Nephron (organoid): ENCODE data around the gene TECR.
"Not testable (repeated sequence)": the region's sequence is repeated elsewhere in the genome, so short reads cannot be mapped to it uniquely, and the experiment has no call there.

Experiments used
- H3K27ac Mint-ChIP-seq, 3 experiments: 2 replicates each; pipeline ENCODE4 v1.8.0; 2020; ENCODE audit warnings: mixed read lengths in 3 of 3, mild to moderate bottlenecking in 2 of 3, moderate library complexity in 1 of 3
- H3K27me3 Mint-ChIP-seq: 2 replicates; pipeline ENCODE4 v1.8.0; 2021; ENCODE audit warnings: low read depth, mild to moderate bottlenecking, moderate library complexity, mixed read lengths
- H3K36me3 Mint-ChIP-seq: 2 replicates; pipeline ENCODE4 v1.8.0; 2020; ENCODE audit warnings: low read depth, mixed read lengths
- H3K4me1 Mint-ChIP-seq: 2 replicates; pipeline ENCODE4 v1.8.0; 2020; ENCODE audit warnings: mixed read lengths
- H3K4me3 Mint-ChIP-seq, 3 experiments: 2 replicates each; pipeline ENCODE4 v1.8.0; 2020; ENCODE audit warnings: mild to moderate bottlenecking in 3 of 3, mixed read lengths in 3 of 3, moderate library complexity in 2 of 3
- H3K9me3 Mint-ChIP-seq: 2 replicates; pipeline ENCODE4 v1.8.0; 2020; ENCODE audit warnings: mixed read lengths
- CTCF ChIP-seq, 3 experiments: fragments of 200-600 bp; sonication (generic); IDR thresholded peaks; one replicate each; pipeline ENCODE4 v1.5.0; 2021; ENCODE audit warnings: antibody characterized with exemption in 3 of 3; ENCODE audit not compliant: unreplicated experiment in 3 of 3

Gene TECR

GRCh38 chr19:14550201-14550754 lies 20.9 kb downstream of the TECR start:
- peak overlapping the region; percentile 40 to 79 (median 49) for H3K27ac Mint-ChIP-seq
- no peaks in the 10 kb centered on the region for H3K9me3 Mint-ChIP-seq
- H3K27me3 Mint-ChIP-seq = no peaks in the 10 kb centered on the region
- no peak for TF ChIP-seq CTCF (IDR thresholded peaks at IDR 0.05; ENCODE audit: unreplicated experiment in 3 of 3)
- peaks cover 33% of the 10 kb centered on the region for H3K4me1 Mint-ChIP-seq
- peaks cover 8% of the 10 kb centered on the region for H3K36me3 Mint-ChIP-seq
- H3K4me3 Mint-ChIP-seq = no peak overlapping the region

GRCh38 chr19:14551134-14552005 lies 22.0 kb downstream of the TECR start:
- peaks cover 33% of the 10 kb centered on the region for H3K4me1 Mint-ChIP-seq
- not testable (repeated sequence) for H3K36me3 Mint-ChIP-seq, H3K27me3 Mint-ChIP-seq, H3K9me3 Mint-ChIP-seq
- H3K4me3 Mint-ChIP-seq = peak overlapping the region in 2 of 3 experiments; percentile 23 to 41
- peak in 2 of 3 experiments; percentile 13 to 40 for TF ChIP-seq CTCF (IDR thresholded peaks at IDR 0.05; ENCODE audit: unreplicated experiment in 3 of 3)
- peak overlapping the region; percentile 40 to 88 (median 72) for H3K27ac Mint-ChIP-seq

GRCh38 chr19:14552006-14552360 lies 22.6 kb downstream of the TECR start:
- Mint-ChIP-seq H3K27ac (peak overlapping the region in 2 of 3 experiments; percentile 27 to 88), H3K4me3 (peak overlapping the region in 1 of 3 experiments; percentile 41), H3K4me1 (peaks cover 34% of the 10 kb centered on the region)
- H3K9me3 Mint-ChIP-seq, H3K27me3 Mint-ChIP-seq, H3K36me3 Mint-ChIP-seq: not testable (repeated sequence)

- Mint-ChIP-seq H3K4me1 (peaks cover 33% of the 10 kb centered on the region), H3K4me3 (no peak overlapping the region), H3K27me3 (no peaks in the 10 kb centered on the region), H3K36me3 (peaks cover 6% of the 10 kb centered on the region), H3K9me3 (no peaks in the 10 kb centered on the region), H3K27ac (peak overlapping the region in 1 of 3 experiments; percentile 42)
- TF ChIP-seq CTCF (IDR thresholded peaks at IDR 0.05; ENCODE audit: unreplicated experiment in 3 of 3) = no peak
Observed at GRCh38 chr19:14553042-14553938, 23.9 kb downstream of the TECR start.

GRCh38 chr19:14553939-14554243 lies 24.5 kb downstream of the TECR start:
- peaks cover 5% of the 10 kb centered on the region for H3K36me3 Mint-ChIP-seq
- no peak overlapping the region for H3K4me3 Mint-ChIP-seq
- no peaks in the 10 kb centered on the region for H3K27me3 Mint-ChIP-seq
- H3K27ac Mint-ChIP-seq = peak overlapping the region; percentile 24 to 80 (median 56)
- no peaks in the 10 kb centered on the region for H3K9me3 Mint-ChIP-seq
- TF ChIP-seq CTCF (IDR thresholded peaks at IDR 0.05; ENCODE audit: unreplicated experiment in 3 of 3) = no peak
- H3K4me1 Mint-ChIP-seq = peaks cover 33% of the 10 kb centered on the region

- no peaks in the 10 kb centered on the region for H3K9me3 Mint-ChIP-seq
- peak overlapping the region; percentile 24 to 81 (median 79) for H3K27ac Mint-ChIP-seq
- TF ChIP-seq CTCF (IDR thresholded peaks at IDR 0.05; ENCODE audit: unreplicated experiment in 3 of 3) = no peak
- peaks cover 5% of the 10 kb centered on the region for H3K36me3 Mint-ChIP-seq
- no peak overlapping the region for H3K4me3 Mint-ChIP-seq
- H3K27me3 Mint-ChIP-seq = no peaks in the 10 kb centered on the region
- peaks cover 37% of the 10 kb centered on the region for H3K4me1 Mint-ChIP-seq
Observed at GRCh38 chr19:14554382-14554812, 25.0 kb downstream of the TECR start.
